ENCODE results near the gene CABS1.

CABS1 gene

GRCh38 chr4:70359115-70359661 is 24.4 kb downstream of the CABS1 start:
- Histone ChIP-seq H3K27me3 (ENCODE audit: insufficient read depth, poor library complexity, severe bottlenecking) (no peaks in the 10 kb centered on the region), H3K4me3 (replicated peaks; ENCODE audit: insufficient read depth, low read length) (no peak overlapping the region), H3K27ac (replicated peaks) (no peak overlapping the region)
- DNase-seq (ENCODE audit: low read depth in 1 of 2, low spot score in 1 of 2) = no peak
- TF ChIP-seq CTCF (IDR thresholded peaks at IDR 0.05; ENCODE audit: insufficient read depth, low read length) (no peak), POLR2AphosphoS5 (IDR thresholded peaks at IDR 0.05; ENCODE audit: low read depth) (no peak), GABPA (IDR thresholded peaks at IDR 0.05; ENCODE audit: low read depth) (no peak), SPI1 (IDR thresholded peaks at IDR 0.05; ENCODE audit: borderline replicate concordance, low read depth) (no peak), REST (IDR thresholded peaks at IDR 0.05; ENCODE audit: insufficient replicate concordance, low read depth) (no peak)

DNA sequence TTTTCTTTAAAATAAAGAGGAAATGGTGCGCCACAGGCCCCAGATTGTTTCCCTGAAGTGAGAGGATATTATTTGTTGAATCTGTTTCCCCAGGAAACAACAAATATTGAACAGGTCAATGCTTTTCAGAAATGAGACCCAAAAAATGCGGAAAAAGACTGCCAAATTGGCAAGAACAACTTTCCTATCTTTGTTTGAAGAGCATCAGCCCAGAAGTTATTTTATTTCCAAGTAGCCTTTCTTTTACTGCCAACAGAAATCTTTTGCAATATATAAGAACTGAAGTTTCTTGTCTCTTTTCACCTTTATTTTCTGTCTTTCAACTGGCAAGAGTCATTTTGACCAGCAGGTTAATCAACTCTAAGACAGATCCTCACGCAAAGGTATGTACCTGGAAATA is 25.7 kb downstream of the CABS1 start, which contains the start of gene SMR3A:
SMR3A (plus strand) TSS at position 301 of the 400 bp plus-strand sequence. CDS start 1,356 bp downstream, outside the sequence.
- TF ChIP-seq CTCF (IDR thresholded peaks at IDR 0.05; ENCODE audit: insufficient read depth, low read length) (no peak), GABPA (IDR thresholded peaks at IDR 0.05; ENCODE audit: low read depth) (no peak), REST (IDR thresholded peaks at IDR 0.05; ENCODE audit: insufficient replicate concordance, low read depth) (no peak), POLR2AphosphoS5 (IDR thresholded peaks at IDR 0.05; ENCODE audit: low read depth) (no peak), SPI1 (IDR thresholded peaks at IDR 0.05; ENCODE audit: borderline replicate concordance, low read depth) (no peak)
- H3K27ac ChIP-seq (replicated peaks) = no peak within 1 kb of the TSS
- H3K4me3 ChIP-seq (replicated peaks; ENCODE audit: insufficient read depth, low read length) = no peak within 1 kb of the TSS
- H3K27me3 ChIP-seq (ENCODE audit: insufficient read depth, poor library complexity, severe bottlenecking) = no peaks in the 10 kb centered on the region
- DNase-seq (ENCODE audit: low read depth in 1 of 2, low spot score in 1 of 2) = no peak

- H3K27me3 ChIP-seq (ENCODE audit: insufficient read depth, poor library complexity, severe bottlenecking) = no peaks in the 10 kb centered on the region
- H3K4me3 ChIP-seq (replicated peaks; ENCODE audit: insufficient read depth, low read length) = no peak overlapping the region
- no peak overlapping the region for H3K27ac ChIP-seq (replicated peaks)
- no peak for DNase-seq (ENCODE audit: low read depth in 1 of 2, low spot score in 1 of 2)
- no peak for TF ChIP-seq POLR2AphosphoS5 (IDR thresholded peaks at IDR 0.05; ENCODE audit: low read depth)
- no peak for TF ChIP-seq CTCF (IDR thresholded peaks at IDR 0.05; ENCODE audit: insufficient read depth, low read length)
- TF ChIP-seq SPI1 (IDR thresholded peaks at IDR 0.05; ENCODE audit: borderline replicate concordance, low read depth) = no peak
- no peak for TF ChIP-seq REST (IDR thresholded peaks at IDR 0.05; ENCODE audit: insufficient replicate concordance, low read depth)
- no peak for TF ChIP-seq GABPA (IDR thresholded peaks at IDR 0.05; ENCODE audit: low read depth)
Observed at GRCh38 chr4:70364002-70364401, 29.2 kb downstream of the CABS1 start.
